B cell (primary cell): ENCODE data around the gene TCF7. TPM values are rescaled to one million over a fixed set of nuclear protein-coding genes. Genes with fewer than 3 reads are reported as not detected.

Source experiments
- ATAC-seq: fragments of 200-7000 bp; cut with Tn5 transposase; one replicate; pipeline ENCODE4 v1.10.0; 2021; ENCODE audit warnings: low read depth, mild to moderate bottlenecking, moderate number of reproducible peaks, moderate library complexity
- CTCF ChIA-PET: fragments of 350-600 bp; sonication (Branson Sonifier 250); formaldehyde crosslinking; loops from one replicate; lab custom pipeline; 2021; ENCODE audit warnings: antibody characterized with exemption, inconsistent platforms; lab: Charles Lee
- POLR2A ChIA-PET: fragments of 350-600 bp; sonication (Branson Sonifier 250); formaldehyde crosslinking; loops from one replicate; lab custom pipeline; 2021; ENCODE audit warnings: antibody characterized with exemption; lab: Charles Lee
- DNase-seq: peaks from one replicate; pipeline ENCODE4 v3.0.0; 2013
- H2AFZ ChIP-seq: 2 replicates; pipeline ENCODE4 v1.6.1; 2012; ENCODE audit warnings: mild to moderate bottlenecking, low read depth, low read length; ENCODE audit not compliant: insufficient read depth, poor library complexity, severe bottlenecking
- H3K27ac ChIP-seq, 2 donors: 1 replicate in 1 of 2; 2 replicates in 1 of 2; pipeline ENCODE4 v1.5.1; 2012 to 2013; ENCODE audit warnings: low read length in 2 of 2, mild to moderate bottlenecking in 2 of 2, moderate library complexity in 1 of 2
- H3K27me3 ChIP-seq, 4 experiments: fragments of 200-600 bp in 1 of 4; sonication (generic) in 1 of 4; replicated peaks in 1 of 4; 1 replicate in 2 of 4; 2 replicates in 2 of 4; pipeline versions ENCODE4 v1.6.1 to v1.7.0; 2013 to 2016; ENCODE audit warnings: low read length in 3 of 4, mild to moderate bottlenecking in 2 of 4, mixed read lengths in 1 of 4, moderate library complexity in 1 of 4; ENCODE audit not compliant: insufficient read depth in 4 of 4, control insufficient read depth in 3 of 4; ENCODE audit errors: control extremely low read depth in 1 of 4
- H3K36me3 ChIP-seq, 2 experiments: replicated peaks in 1 of 2; 1 replicate in 1 of 2; 2 replicates in 1 of 2; pipeline versions ENCODE4 v1.6.1 to v1.7.1; 2013; ENCODE audit warnings: low read length in 1 of 2; ENCODE audit not compliant: insufficient read depth in 2 of 2, control insufficient read depth in 1 of 2; ENCODE audit errors: control extremely low read depth in 1 of 2, extremely low read depth in 1 of 2
- H3K4me1 ChIP-seq, 2 donors: fragments of 200-600 bp in 1 of 2; sonication (generic) in 1 of 2; 1 replicate in 1 of 2; 2 replicates in 1 of 2; pipeline versions ENCODE4 v1.5.1 to v1.6.1; 2013 to 2017; ENCODE audit warnings: low read length in 2 of 2; ENCODE audit not compliant: control insufficient read depth in 2 of 2, insufficient read depth in 2 of 2
- H3K4me2 ChIP-seq: replicated peaks from 2 replicates; pipeline ENCODE3; 2012; ENCODE audit warnings: mild to moderate bottlenecking, low read depth, low read length; ENCODE audit not compliant: poor library complexity, severe bottlenecking
- H3K4me3 ChIP-seq, 5 experiments: fragments of 200-600 bp in 1 of 5; sonication (generic) in 1 of 5; 1 replicate in 3 of 5; 2 replicates in 2 of 5; pipeline versions ENCODE4 v1.5.1 to v1.7.0; 2011 to 2016; ENCODE audit warnings: low read length in 4 of 5, mild to moderate bottlenecking in 4 of 5, low read depth in 2 of 5, control low read depth in 1 of 5, moderate library complexity in 1 of 5; ENCODE audit not compliant: insufficient read depth in 1 of 5; ENCODE audit errors: control extremely low read depth in 1 of 5, extremely low read depth in 1 of 5
- H3K79me2 ChIP-seq: fragments of 200-600 bp; sonication (generic); one replicate; pipeline ENCODE4 v1.6.0; 2016; ENCODE audit warnings: low read length; ENCODE audit not compliant: control insufficient read depth, insufficient read depth
- H3K9ac ChIP-seq: fragments of 200-600 bp; sonication (generic); 2 replicates; pipeline ENCODE4 v1.6.1; 2017; ENCODE audit warnings: mild to moderate bottlenecking, low read length, moderate library complexity
- H3K9me3 ChIP-seq, 3 donors: one replicate each; pipeline versions ENCODE4 v1.6.1 to v1.7.1; 2013; ENCODE audit warnings: low read length in 2 of 3; ENCODE audit not compliant: control insufficient read depth in 2 of 3, insufficient read depth in 1 of 3; ENCODE audit errors: control extremely low read depth in 1 of 3
- H4K20me1 ChIP-seq: 2 replicates; pipeline ENCODE4 v1.6.0; 2012; ENCODE audit warnings: mild to moderate bottlenecking, low read length; ENCODE audit not compliant: insufficient read depth, control insufficient read depth, poor library complexity, severe bottlenecking
- H3K27ac Mint-ChIP-seq: one replicate; pipeline ENCODE4 v1.8.0; 2021; ENCODE audit warnings: mixed read lengths
- H3K27me3 Mint-ChIP-seq: one replicate; pipeline ENCODE4 v1.8.0; 2021; ENCODE audit warnings: mixed read lengths
- H3K4me1 Mint-ChIP-seq: one replicate; pipeline ENCODE4 v1.8.0; 2021; ENCODE audit warnings: mixed read lengths
- H3K4me3 Mint-ChIP-seq: one replicate; pipeline ENCODE4 v1.8.0; 2021; ENCODE audit warnings: mixed read lengths
- H3K9me3 Mint-ChIP-seq: one replicate; pipeline ENCODE4 v1.8.0; 2022; ENCODE audit warnings: mixed read lengths; ENCODE audit not compliant: insufficient read depth
- EZH2 ChIP-seq: IDR thresholded peaks from 2 replicates; pipeline ENCODE4 v1.6.1; 2012; ENCODE audit warnings: borderline replicate concordance, low read depth, mild to moderate bottlenecking, moderate library complexity, low read length; ENCODE audit not compliant: insufficient read depth, poor library complexity, severe bottlenecking
- WGBS: methylation state at CpG from one replicate; pipeline ENCODE4 v1.1.5; 2013; ENCODE audit warnings: missing lambda C conversion rate; ENCODE audit not compliant: insufficient coverage; 5-methylcytosine and 5-hydroxymethylcytosine counted together
- intact Hi-C: fragments of 100-400 bp; cut with micrococcal nuclease; formaldehyde crosslinking; loops from one replicate; pipeline ENCODE4 v1.10.0; 2022
- polyA plus RNA-seq: library from polyadenylated mRNA; depleted of rRNA; stranded (reverse); fragments of >200 nt; gene quantifications from 2 replicates; pipeline ENCODE4 v1.2.3, GENCODE V29; 2012
- total RNA-seq, 2 donors: library from RNA; stranded (reverse); fragments of 120-200 nt in 1 of 2; gene quantifications; 1 replicate in 1 of 2; 2 replicates in 1 of 2; pipeline versions ENCODE4 v1.2.3 to v1.2.4, GENCODE V29; 2013 to 2022
- TF ChIP-seq, protein P1 (sequence below): fragments of 200-600 bp; IDR thresholded peaks from one replicate; pipeline ENCODE4 v1.8.0; 2022; ENCODE audit warnings: antibody characterized with exemption, mild to moderate bottlenecking

The TCF7 gene
- total and polyA plus RNA-seq, 2 donors (not counting 1 experiment from before 2014, with no cell fraction given) = 26.8 to 61.1 TPM

GRCh38 chr5:134112726-134113362 is 1.6 kb upstream of the TCF7 start:
- ATAC-seq (no peak), DNase-seq (peak; percentile 14)
- no peaks in the 10 kb centered on the region for H4K20me1 ChIP-seq
- 64% methylated on average over 10 of the region's 18 CpGs for WGBS
- ChIA-PET CTCF (interaction anchor here (0.6 to 7.6 kb wide), 6 partner anchors 12 to 73 kb away, joined by 3 to 84 read pairs (median 8); no protein-coding TSS in a partner anchor), POLR2A (interaction anchor here (1.8 kb wide), 1 partner anchor 12 kb away, joined by 6 read pairs; no protein-coding TSS in a partner anchor)
- no peak for TF ChIP-seq EZH2
- TF ChIP-seq, protein P1, sequence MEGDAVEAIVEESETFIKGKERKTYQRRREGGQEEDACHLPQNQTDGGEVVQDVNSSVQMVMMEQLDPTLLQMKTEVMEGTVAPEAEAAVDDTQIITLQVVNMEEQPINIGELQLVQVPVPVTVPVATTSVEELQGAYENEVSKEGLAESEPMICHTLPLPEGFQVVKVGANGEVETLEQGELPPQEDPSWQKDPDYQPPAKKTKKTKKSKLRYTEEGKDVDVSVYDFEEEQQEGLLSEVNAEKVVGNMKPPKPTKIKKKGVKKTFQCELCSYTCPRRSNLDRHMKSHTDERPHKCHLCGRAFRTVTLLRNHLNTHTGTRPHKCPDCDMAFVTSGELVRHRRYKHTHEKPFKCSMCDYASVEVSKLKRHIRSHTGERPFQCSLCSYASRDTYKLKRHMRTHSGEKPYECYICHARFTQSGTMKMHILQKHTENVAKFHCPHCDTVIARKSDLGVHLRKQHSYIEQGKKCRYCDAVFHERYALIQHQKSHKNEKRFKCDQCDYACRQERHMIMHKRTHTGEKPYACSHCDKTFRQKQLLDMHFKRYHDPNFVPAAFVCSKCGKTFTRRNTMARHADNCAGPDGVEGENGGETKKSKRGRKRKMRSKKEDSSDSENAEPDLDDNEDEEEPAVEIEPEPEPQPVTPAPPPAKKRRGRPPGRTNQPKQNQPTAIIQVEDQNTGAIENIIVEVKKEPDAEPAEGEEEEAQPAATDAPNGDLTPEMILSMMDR = no peak
- intact Hi-C loops = no loop called here
- Mint-ChIP-seq H3K27ac (no peak overlapping the region), H3K4me1 (peaks cover 15% of the 10 kb centered on the region), H3K4me3 (peak overlapping the region; percentile 42), H3K27me3 (peaks cover 14% of the 10 kb centered on the region), H3K9me3 (no peaks in the 10 kb centered on the region)
- H3K27ac ChIP-seq = no peak overlapping the region
- H3K4me2 ChIP-seq = peak overlapping the region; percentile 97
- H2AFZ ChIP-seq = no peak overlapping the region
- no peak overlapping the region for H3K9ac ChIP-seq
- no peaks in the 10 kb centered on the region for H3K36me3 ChIP-seq
- H3K4me3 ChIP-seq = no peak overlapping the region
- H3K79me2 ChIP-seq = no peaks in the 10 kb centered on the region
- peaks cover 0 to 10% (median 0%) of the 10 kb centered on the region in 3 donors for H3K9me3 ChIP-seq
- H3K27me3 ChIP-seq = peaks cover 0 to 38% (median 16%) of the 10 kb centered on the region in 4 experiments
- H3K4me1 ChIP-seq = peaks cover 13 to 27% of the 10 kb centered on the region in 2 donors

DNA sequence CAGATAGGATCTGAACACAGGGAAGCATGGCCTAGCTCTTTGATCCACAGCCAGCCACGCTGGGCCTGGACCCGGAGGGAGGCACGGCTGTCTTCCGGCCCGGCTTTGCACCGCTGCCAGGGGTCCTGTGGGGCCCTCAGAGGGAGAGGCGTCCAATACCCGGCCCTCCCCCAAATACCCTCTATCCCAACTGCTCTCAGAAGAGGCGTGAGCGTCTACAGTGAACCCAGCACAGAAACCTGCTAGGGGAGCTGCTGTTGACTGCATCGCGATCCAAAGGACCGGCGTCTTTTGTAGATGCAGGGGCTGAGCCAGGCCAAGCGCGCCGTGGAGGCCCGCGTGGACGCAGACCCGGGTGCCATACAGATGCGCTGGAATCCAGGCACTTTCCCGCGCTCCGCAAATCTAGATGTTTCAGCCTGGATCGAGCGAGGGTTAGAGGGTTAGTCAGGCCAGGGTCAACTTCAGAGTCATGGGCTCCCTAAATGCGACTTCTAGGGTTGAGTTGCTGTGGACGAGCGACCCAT is 1.1 kb upstream of the TCF7 start:
- no peaks in the 10 kb centered on the region for H3K36me3 ChIP-seq
- intact Hi-C loops = no loop called here
- peaks cover 13 to 31% of the 10 kb centered on the region in 2 donors for H3K4me1 ChIP-seq
- H4K20me1 ChIP-seq = no peaks in the 10 kb centered on the region
- H3K9me3 ChIP-seq = peaks cover 0 to 10% (median 0%) of the 10 kb centered on the region in 3 donors
- H3K4me3 Mint-ChIP-seq = peak overlapping the region; percentile 90
- H3K4me1 Mint-ChIP-seq = peaks cover 15% of the 10 kb centered on the region
- H3K27me3 Mint-ChIP-seq = peaks cover 14% of the 10 kb centered on the region
- POLR2A ChIA-PET = interaction anchor here (1.8 kb wide), 1 partner anchor 11 kb away, joined by 6 read pairs; no protein-coding TSS in a partner anchor
- no peak for ATAC-seq
- H3K4me2 ChIP-seq = peak overlapping the region; percentile 97
- peak overlapping the region; percentile 73 for H3K9ac ChIP-seq
- 10% methylated on average over 30 of the region's 30 CpGs for WGBS
- CTCF ChIA-PET = interaction anchor here (2.5 to 7.6 kb wide), 3 partner anchors 13 to 74 kb away, joined by 11 to 84 read pairs (median 27); no protein-coding TSS in a partner anchor
- H3K4me3 ChIP-seq = peak overlapping the region; percentile 2 to 84 (median 82)
- no peaks in the 10 kb centered on the region for H3K9me3 Mint-ChIP-seq
- no peak for DNase-seq
- peak overlapping the region; percentile 81 for H2AFZ ChIP-seq
- no peaks in the 10 kb centered on the region for H3K79me2 ChIP-seq
- H3K27me3 ChIP-seq = peaks cover 0 to 38% (median 16%) of the 10 kb centered on the region in 4 experiments
- H3K27ac ChIP-seq = no peak overlapping the region
- TF ChIP-seq EZH2 = no peak
- TF ChIP-seq, protein P1 = no peak
- H3K27ac Mint-ChIP-seq = peak overlapping the region; percentile 78
